Activated CD8-positive, alpha-beta memory T cell treated with anti-CD3 and anti-CD28 coated beads for 4 hours (primary cell): ENCODE data around the gene ZNF497.
"Not testable (repeated sequence)": the region's sequence is repeated elsewhere in the genome, so short reads cannot be mapped to it uniquely, and the experiment has no call there.

ENCODE experiments used
- DNase-seq, 2 donors: peaks; one replicate each; pipeline ENCODE4 v3.0.0-alpha.2; 2020; ENCODE audit warnings: low read depth in 2 of 2

Gene ZNF497

DNA sequence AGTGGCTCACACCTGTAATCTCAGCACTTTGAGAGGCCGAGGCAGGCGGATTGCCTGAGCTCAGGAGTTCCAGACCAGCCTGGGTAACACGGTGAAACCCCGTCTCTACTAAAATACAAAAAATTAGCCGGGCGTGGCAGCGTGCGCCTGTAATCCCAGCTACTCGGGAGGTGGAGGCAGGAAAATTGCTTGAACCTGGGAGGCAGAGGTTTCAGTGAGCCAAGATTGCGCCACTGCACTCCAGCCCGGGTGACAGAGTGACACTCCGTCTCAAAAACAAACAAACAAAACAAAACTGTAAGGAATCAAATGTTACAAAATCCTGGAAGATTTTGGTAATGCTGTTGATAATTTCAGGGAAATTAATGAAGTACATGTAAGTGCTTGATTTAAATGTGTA is 14.5 kb downstream of the ZNF497 start:
- not testable (repeated sequence) for DNase-seq

GRCh38 chr19:58346961-58347929 is 15.3 kb downstream of the ZNF497 start:
- DNase-seq = peak; percentile 43 to 46

- no peak for DNase-seq
These were observed 17.0 kb downstream of the ZNF497 start for GRCh38 chr19:58345558-58345957.

DNA sequence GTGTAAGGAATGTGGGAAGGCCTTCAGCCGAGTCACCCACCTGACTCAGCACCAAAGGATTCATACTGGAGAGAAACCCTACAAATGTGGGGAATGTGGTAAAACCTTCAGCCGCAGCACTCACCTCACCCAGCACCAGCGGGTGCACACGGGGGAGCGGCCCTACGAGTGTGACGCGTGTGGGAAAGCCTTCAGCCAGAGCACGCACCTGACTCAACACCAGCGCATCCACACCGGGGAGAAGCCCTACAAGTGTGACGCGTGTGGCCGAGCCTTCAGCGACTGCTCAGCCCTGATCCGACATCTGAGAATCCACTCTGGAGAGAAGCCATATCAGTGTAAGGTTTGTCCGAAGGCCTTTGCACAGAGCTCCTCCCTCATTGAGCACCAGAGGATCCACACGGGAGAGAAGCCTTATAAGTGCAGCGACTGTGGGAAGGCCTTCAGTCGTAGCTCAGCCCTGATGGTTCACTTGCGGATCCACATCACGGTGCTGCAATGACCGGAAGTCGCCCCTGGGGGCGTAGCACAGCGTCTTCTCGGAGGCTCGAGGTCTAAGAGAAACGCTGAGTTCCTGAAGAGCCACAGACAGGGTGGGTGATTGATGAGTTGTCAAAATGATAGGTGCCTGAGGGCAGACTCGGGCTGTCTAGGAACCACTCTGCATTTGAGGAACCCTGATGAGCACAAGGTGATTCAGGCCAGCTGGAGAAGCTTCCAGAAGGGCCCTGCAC is 23.6 kb downstream of the ZNF497 start:
- no peak for DNase-seq

- DNase-seq = no peak
These were observed 24.2 kb downstream of the ZNF497 start for GRCh38 chr19:58338336-58338735.

GRCh38 chr19:58336820-58337219 is 25.7 kb downstream of the ZNF497 start:
- DNase-seq = no peak

GRCh38 chr19:58336216-58336615 is 26.3 kb downstream of the ZNF497 start:
- no peak for DNase-seq

DNA sequence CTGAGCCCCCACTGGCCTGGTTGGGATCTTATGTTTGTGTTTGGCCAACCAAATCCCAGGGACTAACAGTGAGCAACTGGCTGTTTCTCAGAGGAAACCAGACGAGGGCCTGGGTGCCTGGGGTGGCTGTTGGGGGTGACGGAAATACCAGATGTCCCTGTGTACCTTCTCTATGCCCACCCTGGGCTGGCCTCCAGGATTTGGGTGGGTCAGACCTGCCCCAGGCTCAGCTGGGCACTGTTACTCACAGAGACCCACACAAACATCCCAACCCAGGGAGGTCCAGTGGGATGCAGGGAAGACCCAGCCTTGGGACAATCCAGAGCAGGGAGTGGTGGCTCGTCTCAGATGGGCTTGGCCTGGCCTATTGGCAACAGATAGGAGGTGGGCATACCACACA is 26.9 kb downstream of the ZNF497 start:
- no peak for DNase-seq

DNA sequence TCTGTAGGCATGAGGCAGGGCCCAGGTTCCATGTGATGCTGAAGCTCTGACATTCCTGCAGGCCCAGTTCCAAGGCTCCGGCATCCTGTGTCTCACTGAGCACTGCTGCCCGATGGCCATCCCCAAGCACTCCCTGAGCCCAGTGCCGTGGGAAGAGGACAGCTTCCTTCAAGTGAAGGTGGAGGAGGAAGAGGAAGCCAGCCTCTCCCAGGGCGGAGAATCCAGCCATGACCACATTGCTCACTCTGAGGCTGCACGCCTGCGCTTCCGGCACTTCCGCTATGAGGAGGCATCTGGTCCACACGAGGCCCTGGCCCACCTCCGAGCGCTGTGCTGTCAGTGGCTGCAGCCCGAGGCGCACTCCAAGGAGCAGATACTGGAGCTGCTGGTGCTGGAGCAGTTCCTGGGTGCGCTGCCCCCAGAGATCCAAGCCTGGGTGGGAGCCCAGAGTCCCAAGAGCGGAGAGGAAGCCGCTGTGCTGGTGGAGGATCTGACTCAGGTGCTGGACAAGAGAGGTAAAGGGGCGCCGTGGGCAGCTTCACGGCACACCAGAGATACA is 27.8 kb downstream of the ZNF497 start:
- no peak for DNase-seq

GRCh38 chr19:58332697-58333096 is 29.9 kb downstream of the ZNF497 start:
- no peak for DNase-seq

GRCh38 chr19:58330458-58330857 is 32.1 kb downstream of the ZNF497 start:
- no peak for DNase-seq

DNA sequence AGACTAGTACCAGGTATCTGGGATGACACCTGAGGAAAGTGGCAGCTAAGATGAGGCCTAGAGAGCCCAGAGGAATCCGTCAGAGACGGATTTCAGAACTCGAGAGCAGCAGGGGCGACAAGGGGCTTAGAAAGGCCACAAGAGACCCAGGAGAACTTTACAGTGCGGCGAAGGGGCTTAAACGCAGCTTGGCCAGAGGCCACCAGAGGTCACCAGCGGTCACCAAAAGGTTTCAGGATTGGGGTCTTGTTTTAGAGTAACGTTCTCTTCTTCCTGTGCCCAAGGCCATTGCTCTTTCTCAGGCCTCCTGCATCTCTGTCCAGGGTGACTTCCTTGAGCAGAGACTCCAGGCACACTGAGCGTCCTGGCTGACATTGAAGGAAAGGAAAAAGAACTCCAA is 33.6 kb downstream of the ZNF497 start:
- DNase-seq = no peak

- DNase-seq = peak; percentile 75 to 79
These were observed 35.4 kb downstream of the ZNF497 start, which contains the start of gene ZSCAN22 for GRCh38 chr19:58326914-58327726. Gene ZSCAN22 (plus strand): TSS chr19:58326994. CDS start chr19:58334803, 7,809 bp downstream.

DNA sequence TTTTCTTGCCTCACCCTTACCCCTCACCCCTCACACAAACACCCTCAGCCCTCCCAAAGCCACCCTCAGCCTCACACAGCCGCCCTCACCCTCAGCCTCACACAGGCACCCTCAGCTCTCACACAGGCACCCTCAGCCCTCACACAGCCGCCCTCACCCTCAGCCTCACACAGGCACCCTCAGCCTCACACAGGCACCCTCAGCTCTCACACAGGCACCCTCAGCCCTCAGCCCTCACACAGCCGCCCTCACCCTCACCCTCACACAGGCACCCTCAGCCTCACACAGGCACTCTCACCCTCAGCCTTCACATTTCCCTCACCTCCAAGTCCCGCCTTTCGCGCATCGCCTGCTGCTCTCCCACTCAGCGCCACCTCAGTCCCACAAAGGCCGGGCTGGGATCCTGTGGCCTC is 36.0 kb downstream of the ZNF497 start:
- no peak for DNase-seq

DNA sequence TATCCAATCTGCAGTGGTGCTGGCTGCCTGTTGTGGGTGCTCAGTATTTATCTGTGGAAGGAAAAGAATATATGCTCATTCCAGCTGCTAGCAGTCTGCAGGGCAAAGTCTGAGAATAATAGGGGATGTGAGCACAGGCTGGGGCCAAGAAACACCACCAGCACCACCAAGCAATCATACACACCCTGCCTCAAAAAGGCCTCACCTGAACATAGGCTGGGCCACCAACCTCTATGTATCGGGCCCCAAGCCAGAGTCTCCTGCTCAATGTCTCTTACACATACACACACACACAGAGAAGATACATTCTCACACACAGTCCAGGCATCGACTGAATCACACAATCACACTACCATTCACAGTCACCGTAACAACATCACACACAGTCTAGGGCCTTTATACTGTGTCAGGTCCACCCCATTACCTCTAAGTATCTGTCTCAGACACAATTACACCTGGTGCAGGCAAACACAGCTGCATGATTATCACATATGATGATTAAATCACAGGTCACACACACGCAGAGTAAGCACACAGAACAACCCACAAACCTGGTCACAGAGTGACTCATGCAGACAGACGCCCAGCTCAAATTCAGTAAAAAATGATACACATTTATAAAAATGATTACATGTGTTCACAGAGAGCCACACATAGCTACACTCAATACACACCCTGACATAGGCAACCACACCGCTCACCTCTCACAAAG is 37.1 kb downstream of the ZNF497 start:
- no peak for DNase-seq

DNA sequence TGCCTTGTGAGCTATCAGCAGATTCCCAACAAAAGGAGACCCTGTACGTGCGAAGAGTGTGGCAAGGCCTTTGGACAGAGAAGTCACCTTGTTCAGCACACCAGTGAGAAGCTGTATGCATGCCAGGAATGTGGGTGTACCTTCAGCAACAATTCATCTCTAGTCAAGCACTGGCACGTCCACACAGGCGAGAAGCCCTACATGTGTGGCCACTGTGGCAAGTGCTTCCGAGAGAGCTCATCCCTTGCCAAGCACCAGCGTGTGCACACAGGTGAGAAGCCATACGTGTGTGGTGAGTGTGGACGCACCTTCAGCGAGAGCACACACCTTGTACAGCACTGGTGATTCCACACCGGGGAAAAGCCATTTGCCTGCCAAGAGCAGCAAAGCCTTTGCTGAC is 43.3 kb downstream of the ZNF497 start:
- DNase-seq = no peak

DNA sequence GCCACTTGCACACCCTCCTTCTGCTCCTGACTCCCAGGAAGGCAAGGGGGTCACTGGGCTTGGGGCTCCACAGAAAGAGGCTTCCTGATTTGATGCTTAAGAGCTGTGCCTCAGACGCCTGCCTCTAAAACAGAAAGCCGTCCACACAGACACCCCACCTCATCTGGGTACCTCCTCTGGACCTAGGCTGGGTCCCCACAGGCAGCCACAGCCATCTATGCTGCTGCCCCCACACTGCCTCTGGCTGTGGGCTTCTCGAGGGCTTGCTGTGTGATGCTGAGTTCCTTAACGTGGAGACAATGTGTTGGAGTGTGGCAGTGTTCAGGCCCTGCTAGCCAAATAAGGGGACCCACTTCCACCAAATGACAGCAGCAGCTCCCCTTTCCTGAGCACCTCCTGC is 44.3 kb downstream of the ZNF497 start:
- DNase-seq = no peak

DNA sequence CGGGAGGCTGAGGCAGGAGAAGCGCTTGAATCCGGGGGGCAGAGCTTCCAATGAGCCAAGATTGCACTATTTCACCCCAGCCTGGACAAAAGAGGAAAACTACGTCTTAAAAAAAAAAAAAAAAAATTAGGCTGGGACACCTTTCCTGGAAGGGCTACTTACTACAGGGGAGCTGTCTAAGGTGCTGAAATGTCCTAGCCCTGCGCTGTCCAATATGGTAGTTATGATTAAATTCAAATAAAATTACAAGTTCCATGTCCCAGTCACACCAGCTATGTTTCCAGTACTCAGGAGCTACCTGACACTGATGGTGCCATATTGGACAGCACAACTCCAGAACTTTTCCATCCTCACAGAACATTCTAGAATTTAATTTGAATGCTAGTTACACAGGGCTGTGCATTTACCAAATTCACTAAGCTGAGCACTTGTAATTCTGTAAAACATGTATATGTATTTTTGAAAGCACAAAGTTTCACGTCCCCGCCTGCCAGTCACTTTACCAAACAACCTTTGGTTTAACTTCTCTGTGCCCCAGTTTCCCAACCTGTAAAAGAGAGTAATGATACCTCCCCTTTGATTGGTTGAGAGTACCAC is 45.0 kb downstream of the ZNF497 start:
- DNase-seq = no peak

- no peak for DNase-seq
These were observed 47.0 kb downstream of the ZNF497 start for GRCh38 chr19:58315580-58315979.

- no peak for DNase-seq
These were observed 51.1 kb downstream of the ZNF497 start for GRCh38 chr19:58311345-58311865.
